Fibroblast of skin of left quadriceps (primary cell): ENCODE results near the gene ASCC1.

ENCODE experiments used
- DNase-seq, 2 experiments: peaks; one replicate each; pipeline ENCODE4 v3.0.0-alpha.2; 2013; ENCODE audit warnings: low read depth in 2 of 2

ASCC1 gene

GRCh38 chr10:72097448-72098300, 118.4 kb downstream of the ASCC1 start:
- peak; percentile 69 to 70 for DNase-seq

DNA sequence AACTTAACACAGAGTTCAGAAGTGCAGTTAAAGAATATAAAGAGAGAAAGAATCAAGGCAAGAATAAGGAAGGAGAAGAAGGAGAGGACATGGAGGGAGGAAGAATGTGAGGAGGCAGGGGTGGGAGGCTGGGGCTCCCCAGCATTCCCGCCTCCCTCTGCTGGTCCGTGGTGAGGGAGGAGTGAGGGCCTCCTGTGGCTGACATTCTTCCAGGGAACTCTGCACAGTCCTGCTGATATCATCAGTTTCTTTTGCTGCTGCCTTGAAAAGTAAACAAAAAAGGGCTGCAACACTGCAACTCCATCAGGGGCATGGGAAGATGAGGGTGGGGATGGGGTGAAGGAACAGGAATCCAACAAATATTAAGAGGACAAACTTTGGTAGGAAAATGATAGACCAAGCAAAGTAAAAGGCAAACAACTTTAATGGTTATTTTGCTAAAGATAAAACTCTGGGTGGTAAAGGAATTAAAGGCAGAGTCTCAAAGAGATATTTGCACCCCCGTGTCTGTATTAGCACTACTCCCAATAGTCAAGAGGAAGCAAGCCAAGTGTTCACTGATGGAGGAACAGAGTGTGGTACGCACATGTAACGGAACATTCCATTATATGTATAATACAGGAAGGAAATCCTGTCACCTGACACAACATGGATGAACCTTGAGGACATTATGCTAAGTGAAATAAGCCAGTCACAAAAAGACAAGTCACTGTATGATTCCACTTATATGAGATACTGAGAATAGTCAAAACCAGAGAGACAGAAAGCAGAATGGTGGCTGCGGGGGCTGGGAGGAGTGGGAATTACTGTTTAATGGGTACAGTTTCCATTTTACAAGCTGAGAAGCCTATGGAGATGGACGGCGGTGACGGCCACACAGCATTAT, 119.7 kb downstream of the ASCC1 start:
- DNase-seq: peak in 1 of 2 experiments; percentile 4

DNA sequence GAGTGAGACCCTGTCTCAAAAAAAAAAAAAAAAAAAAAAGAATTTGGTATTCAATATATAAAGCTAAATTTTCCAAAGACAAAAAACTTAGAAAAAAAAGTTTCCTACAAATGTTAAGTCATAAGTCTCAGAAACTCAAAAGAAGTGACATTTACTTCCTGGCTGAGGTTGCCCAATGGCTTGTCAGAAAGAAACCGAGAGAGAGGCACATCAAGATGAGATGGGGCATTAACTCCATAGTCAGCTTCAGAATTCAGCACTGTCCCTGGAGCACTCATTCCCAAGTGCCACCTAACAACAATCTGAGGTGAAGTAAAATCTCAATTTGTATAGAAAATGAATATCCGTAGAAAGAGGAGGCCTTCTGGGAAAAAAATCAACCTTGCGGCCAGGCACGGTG, 120.9 kb downstream of the ASCC1 start:
- DNase-seq: no peak

- no peak for DNase-seq
These were observed 121.5 kb downstream of the ASCC1 start for GRCh38 chr10:72094574-72094973.

GRCh38 chr10:72093450-72093849, 122.6 kb downstream of the ASCC1 start:
- DNase-seq: no peak

- no peak for DNase-seq
These were observed 123.1 kb downstream of the ASCC1 start for GRCh38 chr10:72092987-72093386.

DNA sequence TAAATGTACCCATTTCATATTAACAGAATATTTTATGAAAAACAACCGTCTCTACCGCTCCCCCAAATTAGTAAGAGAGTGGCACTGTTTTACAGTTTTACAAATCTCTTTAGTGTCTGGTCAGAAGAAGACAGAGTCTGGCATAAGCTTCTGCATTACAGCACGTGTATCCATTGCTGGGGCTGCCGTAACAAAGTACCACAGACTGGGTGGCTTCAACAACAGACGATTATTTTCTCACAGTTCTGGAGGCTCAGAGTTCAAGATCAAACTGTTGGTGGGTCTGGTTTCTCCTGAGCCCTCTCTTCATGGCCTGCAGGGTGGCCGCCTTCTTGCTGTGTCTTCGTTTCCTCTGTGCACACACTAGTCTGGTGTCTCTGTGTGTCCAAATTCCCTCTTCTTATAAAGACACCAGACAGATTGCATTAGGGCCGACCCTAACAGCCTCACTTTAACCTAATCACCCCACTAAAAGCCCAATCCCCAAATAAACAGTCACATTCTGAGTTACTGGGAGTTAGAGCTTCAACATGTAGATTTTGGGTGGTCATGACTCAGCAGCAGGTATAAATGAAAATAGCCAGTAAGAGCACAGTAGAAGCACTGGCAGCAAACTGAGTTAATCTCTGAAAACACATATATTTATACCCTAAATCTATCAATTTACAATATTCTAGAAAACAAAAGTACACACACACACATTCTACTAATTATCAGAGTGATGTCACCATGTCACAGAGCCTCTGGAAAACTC, 123.7 kb downstream of the ASCC1 start:
- no peak for DNase-seq

GRCh38 chr10:72090326-72090725, 125.8 kb downstream of the ASCC1 start:
- DNase-seq: no peak

DNA sequence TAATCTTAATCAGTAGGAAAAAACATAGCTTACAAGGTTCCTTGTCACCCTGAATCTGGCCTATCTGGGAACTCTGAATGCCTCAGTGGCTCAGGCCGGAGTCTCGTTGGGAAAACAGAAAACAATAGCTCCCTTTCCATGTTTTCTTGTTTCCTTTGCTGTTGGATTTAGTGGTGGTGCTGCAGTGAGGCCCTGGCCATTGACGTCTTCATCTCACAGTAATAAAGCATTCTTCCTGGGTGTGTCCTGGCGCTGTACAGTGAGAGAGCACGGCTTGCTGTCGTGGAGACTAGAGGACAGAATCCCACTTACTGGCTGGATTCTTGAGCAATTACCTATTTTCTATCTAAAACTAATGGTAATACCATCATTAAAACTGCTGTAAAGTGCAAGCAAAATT, 126.5 kb downstream of the ASCC1 start:
- DNase-seq: no peak

GRCh38 chr10:72088889-72089575, 127.0 kb downstream of the ASCC1 start:
- DNase-seq: no peak

GRCh38 chr10:72087969-72088888, 127.8 kb downstream of the ASCC1 start, which contains the start of gene SPOCK2:
Gene SPOCK2, minus strand, starts transcription at chr10:72088551. Its CDS starts 223 bp downstream, at chr10:72088328.
- no peak for DNase-seq

- DNase-seq: no peak
These were observed 128.6 kb downstream of the ASCC1 start for GRCh38 chr10:72087392-72087968.

GRCh38 chr10:72086466-72087391, 129.3 kb downstream of the ASCC1 start:
- no peak for DNase-seq

DNA sequence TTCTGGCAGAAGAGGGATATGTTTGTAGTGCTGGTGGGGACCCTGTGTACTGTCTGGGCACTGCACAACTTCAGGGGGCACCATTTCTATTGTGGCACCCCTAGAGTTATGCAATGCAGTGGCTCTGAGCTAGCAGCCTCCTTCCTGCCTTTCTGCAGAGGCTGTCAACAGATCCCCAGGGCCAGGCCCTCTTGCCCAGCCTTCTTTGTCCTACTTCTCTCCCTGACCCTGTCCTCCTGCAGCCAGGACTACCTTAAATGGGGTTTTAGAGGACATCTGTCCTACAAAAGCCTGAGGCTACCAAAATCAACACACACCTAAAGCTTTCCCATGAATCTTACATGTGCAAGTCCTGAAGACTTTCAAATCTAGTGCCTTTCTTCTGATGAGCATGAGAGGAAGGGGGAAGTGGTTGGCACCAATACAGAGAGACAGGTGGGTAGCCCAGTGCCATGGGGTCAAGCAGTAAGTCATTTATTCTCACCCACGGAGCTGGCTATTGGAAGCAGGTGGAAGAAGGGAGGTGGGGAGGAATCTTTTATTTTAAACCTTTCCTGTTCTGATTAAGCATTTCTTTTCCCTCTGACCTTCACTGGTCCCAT, 130.1 kb downstream of the ASCC1 start:
- DNase-seq: no peak

GRCh38 chr10:72085166-72085565, 130.9 kb downstream of the ASCC1 start:
- DNase-seq: no peak

DNA sequence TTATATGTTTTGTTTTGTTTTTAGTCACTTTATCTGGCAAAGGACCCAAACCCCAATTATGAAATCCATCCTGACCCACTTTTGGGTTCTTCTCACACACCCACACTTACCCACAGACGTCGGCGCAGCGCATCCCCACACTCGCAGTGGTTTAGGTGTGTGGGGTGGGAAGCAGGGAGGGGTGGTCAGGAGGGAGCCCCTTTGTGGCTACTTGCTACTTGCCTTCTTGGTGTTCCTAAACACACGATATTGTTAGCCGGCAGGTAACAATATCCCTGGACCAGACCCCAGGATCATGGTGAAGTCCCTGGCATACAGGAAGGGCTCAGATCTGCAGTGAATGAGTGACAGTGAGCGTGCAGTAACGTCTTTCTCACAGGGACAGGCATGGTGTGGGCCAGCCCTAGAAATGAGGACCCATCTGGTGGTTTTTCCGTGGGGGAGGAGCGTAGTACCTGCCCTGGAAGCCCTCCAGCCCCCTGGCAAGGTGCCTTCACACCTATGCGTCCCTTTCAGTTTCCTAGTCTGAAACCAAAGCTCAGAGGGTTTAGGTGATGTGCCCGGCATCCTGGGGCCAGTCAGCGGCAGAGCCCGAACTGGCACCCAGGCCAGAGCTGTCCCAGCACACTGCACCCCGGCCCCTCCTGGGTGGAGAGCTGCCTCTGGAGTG, 132.2 kb downstream of the ASCC1 start:
- DNase-seq: no peak

DNA sequence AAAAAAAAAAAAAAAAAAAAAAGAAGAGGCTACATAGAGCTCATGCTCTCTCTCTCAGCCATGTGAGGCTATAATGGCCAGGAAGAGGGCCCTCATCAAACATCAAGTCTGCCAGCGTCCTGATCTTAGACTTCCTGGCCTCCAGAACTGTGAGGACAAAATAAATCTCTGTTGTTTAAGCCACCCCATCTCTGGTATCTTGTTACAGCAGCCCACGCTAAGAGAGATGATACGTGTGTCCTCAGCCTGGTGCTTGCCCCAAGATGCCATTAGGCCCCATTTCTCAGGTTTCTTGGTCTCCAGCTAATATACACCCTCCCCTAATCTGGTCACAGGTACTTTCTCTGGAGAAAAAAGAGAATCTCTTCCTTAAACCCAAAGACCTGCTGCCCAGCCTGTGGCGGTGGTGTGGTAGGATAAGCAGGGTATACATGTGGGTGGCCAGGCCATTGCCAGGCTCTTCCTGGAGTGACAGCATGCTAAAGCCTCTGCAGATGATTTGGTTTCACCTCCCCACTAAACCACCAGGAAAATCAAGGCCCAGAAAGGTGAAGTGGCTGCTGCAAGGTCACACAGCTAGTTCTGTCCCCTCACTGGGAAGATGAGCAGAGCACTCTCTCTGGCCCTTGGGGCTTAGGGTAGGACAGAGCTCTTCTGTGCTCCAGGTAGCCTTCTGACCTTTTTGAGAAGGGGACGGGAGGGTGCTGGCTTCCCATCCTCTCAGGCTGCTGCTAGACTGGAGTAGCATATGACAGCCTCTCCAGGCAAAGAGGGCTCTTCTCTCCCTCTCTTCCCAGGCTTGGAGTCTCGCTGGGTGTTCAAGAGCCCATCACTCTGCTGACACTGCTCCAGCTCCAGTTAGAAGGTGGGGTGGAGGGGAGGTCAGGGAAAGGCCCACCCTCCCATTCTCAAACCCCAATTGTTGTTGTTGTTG, 133.0 kb downstream of the ASCC1 start:
- DNase-seq: no peak
